NCI-H524 treated with DMSO at 0.1 percent for 48 hours (cell line): ENCODE results near the gene PRAMEF18.
"Not testable (repeated sequence)": the region's sequence is repeated elsewhere in the genome, so short reads cannot be mapped to it uniquely, and the experiment has no call there.

Experiments
- DNase-seq: peaks from one replicate; lab custom pipeline; 2025; lab: John Stamatoyannopoulos, UW

The PRAMEF18 gene

GRCh38 chr1:13208712-13209111 is 17.2 kb downstream of the PRAMEF18 start:
- not testable (repeated sequence) for DNase-seq

GRCh38 chr1:13201309-13201708 is 24.6 kb downstream of the PRAMEF18 start, which contains the start of gene PRAMEF13:
Gene PRAMEF13, minus strand, starts transcription at chr1:13201409. Its CDS starts 1,820 bp downstream, at chr1:13199589.
- DNase-seq: not testable (repeated sequence)
